ENCODE data around the gene ZNF148.
"Not testable (repeated sequence)": the region's sequence is repeated elsewhere in the genome, so short reads cannot be mapped to it uniquely, and the experiment has no call there.

ZNF148 gene

GRCh38 chr3:125374501-125374995 is 577 bp downstream of the ZNF148 start:
- peak; percentile 75 for DNase-seq

GRCh38 chr3:125367403-125368230 is 7.5 kb downstream of the ZNF148 start:
- no peak for DNase-seq

DNA sequence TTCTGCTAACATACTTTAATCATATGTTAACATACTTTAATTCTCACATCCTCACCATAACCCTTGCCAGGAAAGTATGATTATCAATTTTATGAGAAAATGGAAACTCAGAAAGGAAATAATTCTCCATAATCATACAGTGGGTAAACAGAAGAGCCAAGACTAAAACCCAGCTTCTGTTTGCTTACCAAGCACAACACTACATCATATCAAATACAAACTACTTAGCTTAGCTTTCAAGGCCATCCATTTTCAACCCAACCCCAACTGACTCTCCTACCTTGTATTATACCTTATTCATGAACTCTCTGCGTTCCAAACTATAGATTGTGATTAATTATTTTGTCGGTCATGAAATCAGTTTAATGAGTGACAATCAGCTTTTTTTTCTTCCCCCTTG is 9.0 kb downstream of the ZNF148 start:
- peak; percentile 14 for DNase-seq

GRCh38 chr3:125359700-125360099 is 15.4 kb downstream of the ZNF148 start:
- no peak for DNase-seq

DNA sequence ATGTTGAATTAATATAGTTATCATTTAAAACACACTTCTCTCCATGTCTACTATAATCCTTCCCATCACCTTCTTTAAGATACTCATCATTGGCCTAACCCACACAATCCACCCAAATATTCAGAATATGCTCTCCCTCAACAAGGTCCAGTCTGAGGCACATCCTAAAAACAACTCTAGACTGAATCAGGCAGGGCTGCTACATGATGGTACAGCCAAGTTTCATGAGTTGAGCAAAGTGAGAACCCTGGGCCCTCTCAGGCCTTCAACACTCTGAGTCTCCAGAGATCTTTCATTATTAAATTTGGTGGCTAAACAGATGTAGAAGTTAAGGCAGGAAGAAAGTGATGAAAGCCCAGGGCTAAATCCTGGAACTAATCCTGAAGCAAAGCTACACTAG is 16.2 kb downstream of the ZNF148 start:
- no peak for DNase-seq

DNA sequence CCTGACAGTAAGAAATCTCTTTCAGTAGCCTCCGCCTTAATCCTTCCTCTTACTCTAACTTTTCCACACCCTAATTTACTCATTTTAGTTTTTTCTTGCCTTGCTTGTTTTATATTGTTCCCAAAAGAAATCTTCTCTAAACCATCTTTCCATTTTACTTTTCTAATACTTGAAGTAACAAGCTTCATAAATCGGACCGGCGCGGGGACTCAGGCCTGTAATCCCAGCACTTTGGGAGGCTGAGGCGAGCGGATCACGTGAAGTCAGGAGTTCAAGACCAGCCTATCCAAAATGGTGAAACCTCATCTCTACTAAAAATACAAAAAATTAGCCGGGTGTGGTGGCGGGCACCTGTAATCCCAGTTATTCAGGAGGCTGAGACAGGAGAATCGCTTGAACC is 17.3 kb downstream of the ZNF148 start:
- no peak for DNase-seq

DNA sequence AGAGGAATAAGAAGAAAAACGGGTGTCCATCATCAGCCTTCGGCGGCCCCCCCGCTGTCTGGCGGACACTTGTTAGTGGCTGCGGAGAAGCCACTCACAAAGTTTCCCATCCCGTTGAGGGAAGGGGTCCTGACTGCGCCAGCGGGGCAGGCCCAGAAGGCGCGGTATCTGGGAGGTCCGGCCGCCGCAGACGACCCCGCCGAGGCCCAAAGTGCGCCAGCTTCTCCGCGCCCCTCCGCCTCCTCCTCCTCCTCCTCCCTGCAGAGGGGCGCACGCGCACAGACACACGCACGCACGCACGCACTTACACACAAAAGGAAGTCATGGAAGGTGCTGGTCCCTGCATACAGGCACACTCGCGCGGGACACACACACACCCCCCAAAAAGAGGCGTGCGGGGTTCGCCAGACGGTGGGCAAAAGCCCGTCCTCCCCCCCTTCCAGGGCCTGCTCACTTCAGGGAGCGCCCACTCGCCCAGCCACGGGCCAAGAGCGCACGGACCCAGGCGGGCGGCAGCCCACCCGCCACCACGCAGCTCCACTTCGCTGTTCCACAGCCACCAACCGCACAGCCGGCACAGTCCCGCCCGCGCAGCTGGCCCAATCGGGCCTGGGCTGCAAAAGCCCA is 18.0 kb downstream of the ZNF148 start:
- DNase-seq, result no peak

GRCh38 chr3:125356140-125357026 is 18.7 kb downstream of the ZNF148 start:
- DNase-seq, result no peak

DNA sequence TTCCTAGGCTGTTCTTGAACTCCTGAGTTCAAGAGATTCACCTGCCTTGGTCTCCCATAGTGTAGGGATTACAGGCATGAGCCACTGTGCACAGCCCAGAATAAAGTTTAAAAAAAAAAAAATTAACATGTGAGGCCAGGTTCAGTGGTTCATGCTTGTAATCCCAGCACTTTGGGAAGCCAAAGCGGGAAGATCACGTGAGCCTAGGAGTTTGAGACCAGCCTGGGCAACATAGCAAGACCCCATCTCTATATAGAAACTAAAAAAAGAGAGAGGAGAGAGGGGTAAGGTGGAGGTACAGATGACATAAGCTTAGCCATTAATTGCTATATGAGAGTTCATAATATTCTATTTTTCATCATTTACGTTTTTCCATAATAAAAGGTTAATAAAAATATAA is 21.5 kb downstream of the ZNF148 start:
- DNase-seq, result no peak

DNA sequence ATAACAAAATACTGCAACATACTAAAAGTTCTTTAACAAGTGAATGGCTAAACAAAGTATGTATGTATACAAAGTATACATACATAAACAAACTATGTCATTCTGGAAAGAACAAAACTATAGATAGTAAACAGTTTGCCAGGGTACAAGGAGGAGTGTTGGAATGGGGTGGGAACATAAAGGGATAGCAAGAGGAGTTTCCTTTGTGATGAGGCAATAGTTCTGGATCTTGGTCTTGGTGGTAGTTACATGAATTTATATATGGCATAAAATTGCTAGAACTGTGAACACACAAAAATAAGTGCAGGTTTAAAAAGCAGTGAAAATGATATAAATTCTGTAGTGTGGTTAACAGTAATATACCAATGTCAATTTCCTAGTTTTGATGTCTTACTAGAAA is 22.0 kb downstream of the ZNF148 start:
- no peak for DNase-seq

GRCh38 chr3:125351814-125352456 is 23.2 kb downstream of the ZNF148 start:
- DNase-seq, result no peak

- no peak for DNase-seq
Observed at GRCh38 chr3:125351152-125351551, 24.0 kb downstream of the ZNF148 start.

- DNase-seq, result no peak
Observed at GRCh38 chr3:125350597-125350996, 24.5 kb downstream of the ZNF148 start.

GRCh38 chr3:125349556-125350165 is 25.5 kb downstream of the ZNF148 start:
- DNase-seq, result no peak

DNA sequence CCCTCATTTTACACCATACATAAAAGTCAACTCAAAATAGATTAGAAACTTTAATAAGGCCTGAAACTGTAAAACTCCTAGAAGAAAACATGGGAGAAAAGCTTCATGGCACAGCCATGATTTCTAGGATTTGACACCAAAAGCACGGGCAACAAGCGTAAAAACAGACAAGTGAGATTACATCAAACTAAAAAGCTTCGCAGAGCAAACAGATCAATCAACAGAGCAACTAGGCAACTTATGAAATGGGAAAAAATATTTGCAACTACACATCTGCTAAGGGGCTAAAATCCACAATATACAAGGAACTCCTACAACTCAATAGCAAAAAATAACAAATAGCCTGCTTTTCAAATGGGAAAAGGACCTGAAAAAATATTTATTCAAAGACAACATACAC is 26.1 kb downstream of the ZNF148 start:
- no peak for DNase-seq

DNA sequence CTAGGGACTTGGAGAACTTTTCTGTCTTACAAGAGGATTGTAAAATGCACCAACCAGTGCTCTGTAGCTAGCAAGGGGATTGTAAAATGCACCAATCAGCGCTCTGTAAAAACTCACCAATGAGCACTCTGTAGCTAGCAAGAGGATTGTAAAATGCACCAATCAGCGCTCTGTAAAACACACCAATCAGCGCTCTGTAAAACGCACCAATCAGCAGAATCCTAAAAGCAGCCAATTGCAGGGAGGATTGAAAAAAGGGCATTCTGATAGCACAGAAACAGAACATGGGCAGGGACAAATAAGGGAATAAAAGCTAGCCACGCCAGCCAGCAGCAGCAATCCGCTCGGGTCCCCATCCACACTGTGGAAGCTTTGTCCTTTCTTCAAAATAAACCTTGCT is 31.8 kb downstream of the ZNF148 start:
- not testable (repeated sequence) for DNase-seq

DNA sequence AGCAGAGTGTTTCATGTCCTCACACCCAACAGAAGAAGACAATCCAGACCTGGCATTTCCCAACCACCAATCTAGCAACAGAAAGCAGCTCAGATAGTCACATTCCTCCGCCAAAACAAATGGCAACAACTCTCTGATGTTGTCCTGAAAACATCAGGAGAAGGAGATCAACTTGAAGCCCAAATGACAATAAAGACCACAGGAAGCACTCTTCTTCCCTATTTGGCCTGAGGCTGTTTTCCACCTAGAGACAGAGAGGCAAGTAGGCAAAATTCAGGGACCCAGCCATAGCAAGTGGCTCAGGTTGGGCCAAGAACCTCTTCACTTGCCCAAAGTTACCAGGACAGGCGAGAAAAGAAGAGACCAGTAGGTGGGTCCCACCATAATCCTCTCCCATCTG is 35.0 kb downstream of the ZNF148 start:
- no peak for DNase-seq

DNA sequence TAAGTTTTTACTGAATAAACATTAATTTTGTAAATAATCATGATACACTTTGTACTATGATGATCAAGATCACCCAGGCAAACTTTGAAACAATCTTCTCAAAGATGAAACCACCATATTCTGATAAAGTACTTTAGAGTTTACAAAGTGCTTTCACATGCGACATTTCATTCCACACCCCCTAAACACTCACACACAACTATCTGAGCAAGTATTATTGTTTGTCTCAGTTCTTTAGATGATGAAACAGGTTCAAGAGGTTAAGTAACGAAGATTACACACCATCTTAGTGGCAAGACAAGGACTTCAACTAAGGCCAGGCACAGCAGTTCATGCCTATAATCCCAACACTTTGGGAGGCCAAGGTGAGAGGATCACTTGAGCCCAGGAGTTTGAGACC is 37.6 kb downstream of the ZNF148 start:
- DNase-seq, result no peak

DNA sequence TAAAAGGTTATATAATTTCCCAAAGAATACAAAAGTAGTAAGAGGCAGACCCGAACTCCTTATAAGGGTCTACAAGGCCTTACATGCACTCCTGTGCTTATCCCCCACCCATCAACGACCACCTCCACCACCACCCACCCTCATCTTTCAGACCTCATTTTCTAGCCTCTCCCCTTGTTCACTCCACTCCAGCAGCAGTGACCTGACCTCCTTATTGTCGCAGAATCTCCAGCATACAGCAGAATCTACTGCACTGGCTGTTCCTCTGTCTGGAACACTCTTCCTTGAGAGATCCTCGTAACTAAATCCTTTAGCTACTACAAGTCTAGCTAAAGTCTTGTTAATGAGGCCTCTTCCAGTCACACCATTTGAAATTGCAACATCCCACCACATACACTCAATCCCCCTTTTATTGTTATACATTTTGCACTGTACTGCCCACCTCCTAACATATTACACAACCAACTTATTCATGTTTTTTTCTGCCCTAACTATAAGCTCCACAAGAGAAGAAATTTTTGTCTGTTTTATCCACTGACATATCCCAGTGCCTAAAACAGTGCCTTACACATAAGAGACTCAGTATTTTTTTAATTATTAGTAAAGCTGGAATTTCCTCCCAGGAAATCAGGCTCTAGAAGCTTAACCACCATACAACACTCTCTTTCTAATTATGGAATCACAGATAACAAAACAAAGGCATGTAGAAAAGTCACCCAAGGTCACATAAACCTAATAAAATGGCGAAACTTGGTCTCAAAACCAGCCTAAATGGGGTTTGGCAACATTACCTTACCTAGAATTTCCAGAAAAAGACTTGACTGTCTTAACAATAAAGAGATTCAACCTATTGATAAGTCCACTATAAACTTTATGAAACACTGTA is 40.2 kb downstream of the ZNF148 start:
- no peak for DNase-seq

DNA sequence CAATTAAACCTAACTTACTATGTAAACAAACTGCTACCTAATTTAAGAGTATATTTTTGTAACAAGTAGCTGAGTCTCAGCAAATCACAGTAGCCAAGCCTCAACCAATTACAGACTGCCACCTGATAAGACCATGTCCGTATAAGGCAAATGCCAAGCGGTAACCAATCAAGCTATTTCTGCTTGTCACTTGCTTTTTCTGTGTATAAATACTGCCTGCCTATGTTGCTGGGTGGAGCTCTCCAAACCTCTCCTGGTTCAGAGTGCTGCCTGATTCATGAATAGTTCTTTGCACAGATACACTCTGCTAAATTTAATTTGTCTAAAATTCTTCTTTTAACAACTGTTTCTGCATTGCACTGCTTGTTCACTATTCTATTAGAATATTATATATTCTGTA is 42.6 kb downstream of the ZNF148 start:
- no peak for DNase-seq

DNA sequence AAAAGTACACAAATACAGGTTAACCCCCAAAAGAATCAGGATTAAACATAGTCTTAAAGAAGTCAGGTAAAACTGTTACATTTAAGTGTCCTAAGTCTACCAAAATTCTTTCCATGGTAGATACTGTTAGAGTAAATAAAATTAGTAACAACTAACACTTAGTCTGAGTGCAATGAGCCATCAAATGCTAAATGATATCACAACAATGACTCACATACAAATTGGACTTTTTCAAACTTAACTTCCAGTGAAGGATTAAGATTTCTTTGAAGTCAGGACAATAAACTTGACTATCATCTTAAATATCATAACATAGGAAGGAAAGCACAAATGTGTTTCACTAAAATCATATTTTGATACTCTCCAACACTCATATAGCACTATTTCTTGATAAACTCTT is 43.9 kb downstream of the ZNF148 start:
- DNase-seq, result no peak
